ENCODE data around the gene LILRB3.
"Not testable (repeated sequence)": the region's sequence is repeated elsewhere in the genome, so short reads cannot be mapped to it uniquely, and the experiment has no call there.

The LILRB3 gene

GRCh38 chr19:54209058-54209810, 13.6 kb downstream of the LILRB3 start:
- DNase-seq = no peak

DNA sequence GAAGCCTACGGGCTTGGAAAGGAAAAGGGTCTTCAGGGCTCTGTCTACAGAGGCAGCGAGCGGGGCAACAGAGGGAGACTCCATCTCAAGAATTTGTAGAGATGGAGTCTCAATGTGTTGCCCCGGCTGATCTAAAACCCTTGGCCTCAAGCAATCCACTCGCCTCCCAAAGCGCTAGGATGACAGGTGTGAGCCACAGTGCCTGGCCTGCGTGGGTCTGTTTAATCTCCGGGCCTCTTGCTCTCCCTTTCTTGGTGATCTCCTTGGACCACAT, 14.1 kb downstream of the LILRB3 start:
- no peak for DNase-seq

GRCh38 chr19:54207983-54208783, 14.6 kb downstream of the LILRB3 start:
- DNase-seq = peak; percentile 49

DNA sequence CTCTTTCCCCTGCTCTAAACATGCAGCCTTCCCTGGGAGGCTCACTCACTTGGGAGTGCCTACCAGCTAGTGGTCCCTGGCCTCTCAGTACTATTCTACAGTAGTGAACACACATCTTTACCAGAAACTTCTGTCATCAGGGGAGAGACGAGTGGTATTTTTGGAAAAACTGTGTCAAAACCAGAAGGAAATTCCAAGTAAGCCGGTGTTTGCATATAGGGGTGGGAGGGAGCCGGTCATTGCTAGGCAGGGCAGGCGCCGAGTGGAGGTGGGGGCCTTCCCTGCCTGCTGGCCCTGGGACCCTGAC, 15.2 kb downstream of the LILRB3 start:
- DNase-seq = no peak

DNA sequence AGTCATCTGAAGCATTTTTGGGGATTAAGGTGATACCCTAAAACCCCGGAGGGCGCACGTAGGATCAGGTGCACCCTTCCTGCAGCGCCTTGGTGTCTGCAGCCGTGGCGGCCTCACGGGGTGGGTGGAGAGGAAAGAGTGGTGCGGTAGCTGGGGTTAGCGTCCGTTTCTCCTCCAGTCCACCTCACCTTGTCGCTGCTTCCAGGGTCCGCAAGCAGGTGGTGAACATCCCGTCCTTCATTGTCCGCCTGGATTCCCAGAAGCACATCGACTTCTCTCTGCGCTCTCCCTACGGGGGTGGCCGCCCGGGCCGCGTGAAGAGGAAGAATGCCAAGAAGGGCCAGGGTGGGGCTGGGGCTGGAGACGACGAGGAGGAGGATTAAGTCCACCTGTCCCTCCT, 15.6 kb downstream of the LILRB3 start:
- not testable (repeated sequence) for DNase-seq

GRCh38 chr19:54206831-54207177, 16.0 kb downstream of the LILRB3 start:
- DNase-seq = no peak

DNA sequence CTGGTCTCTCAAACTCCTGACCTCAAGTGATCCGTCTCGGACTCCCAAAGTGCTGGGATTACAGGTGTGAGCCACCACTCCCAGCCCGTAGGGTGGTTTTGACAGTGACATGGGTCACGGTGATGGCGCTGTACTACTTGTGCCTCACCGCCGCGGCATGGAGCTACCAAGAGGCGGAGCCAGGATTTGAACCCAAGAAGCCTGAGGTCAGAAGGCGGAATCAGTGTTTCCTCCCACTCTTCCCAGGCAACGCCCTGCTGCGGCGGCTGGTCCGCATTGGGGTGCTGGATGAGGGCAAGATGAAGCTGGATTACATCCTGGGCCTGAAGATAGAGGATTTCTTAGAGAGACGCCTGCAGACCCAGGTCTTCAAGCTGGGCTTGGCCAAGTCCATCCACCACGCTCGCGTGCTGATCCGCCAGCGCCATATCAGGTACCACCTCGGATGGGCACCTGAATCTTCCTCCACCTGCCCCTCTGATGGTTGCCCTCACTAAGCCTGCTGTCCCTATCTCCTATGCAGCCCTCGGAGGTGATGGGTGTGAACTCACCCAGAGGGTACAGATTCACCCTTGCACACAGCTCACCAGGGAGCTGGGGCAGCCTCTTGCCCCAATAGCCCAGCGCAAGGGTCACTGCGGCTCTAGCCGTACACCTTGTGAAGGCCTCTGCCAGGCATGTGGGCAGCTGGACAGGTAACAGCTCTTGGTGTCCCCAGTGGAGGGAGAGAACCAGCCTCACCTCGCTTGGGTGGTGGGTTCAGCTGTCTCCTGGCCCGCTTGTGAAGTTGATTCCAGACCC, 16.6 kb downstream of the LILRB3 start:
- no peak for DNase-seq

DNA sequence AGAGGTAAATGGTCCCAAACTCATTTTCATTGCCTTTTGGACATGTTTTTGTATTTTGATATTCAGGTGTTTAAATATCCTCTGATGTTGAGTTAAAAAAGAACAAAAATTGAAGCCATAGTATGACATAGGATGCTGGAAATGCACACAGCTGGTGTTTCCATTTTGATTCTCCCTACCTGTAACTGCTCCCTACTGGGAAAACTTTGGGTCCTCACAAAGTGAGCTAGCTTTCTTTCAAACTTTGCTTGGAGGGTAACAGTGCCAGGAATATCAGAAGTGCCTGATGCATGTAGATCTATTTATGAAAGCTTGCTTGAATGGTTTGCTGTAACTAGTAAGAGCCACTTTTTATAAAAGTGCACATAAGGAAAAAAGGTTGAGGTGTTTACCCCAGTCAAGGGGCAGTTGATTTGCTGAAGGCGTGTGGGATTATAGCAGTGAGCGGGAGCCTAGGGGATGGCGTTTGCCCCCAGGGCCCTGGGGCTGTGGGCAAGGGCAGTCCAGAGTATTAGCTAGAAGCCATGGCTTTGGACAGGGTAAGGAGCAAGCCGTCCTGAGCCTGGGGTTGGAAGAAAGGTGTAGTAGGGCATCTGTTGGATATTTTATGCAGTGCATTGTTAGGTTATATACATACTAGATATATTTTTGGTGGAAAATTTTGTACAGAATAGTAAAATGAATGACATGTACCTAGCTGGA, 17.9 kb downstream of the LILRB3 start:
- DNase-seq = no peak

GRCh38 chr19:54203151-54203611, 19.6 kb downstream of the LILRB3 start:
- DNase-seq = no peak

DNA sequence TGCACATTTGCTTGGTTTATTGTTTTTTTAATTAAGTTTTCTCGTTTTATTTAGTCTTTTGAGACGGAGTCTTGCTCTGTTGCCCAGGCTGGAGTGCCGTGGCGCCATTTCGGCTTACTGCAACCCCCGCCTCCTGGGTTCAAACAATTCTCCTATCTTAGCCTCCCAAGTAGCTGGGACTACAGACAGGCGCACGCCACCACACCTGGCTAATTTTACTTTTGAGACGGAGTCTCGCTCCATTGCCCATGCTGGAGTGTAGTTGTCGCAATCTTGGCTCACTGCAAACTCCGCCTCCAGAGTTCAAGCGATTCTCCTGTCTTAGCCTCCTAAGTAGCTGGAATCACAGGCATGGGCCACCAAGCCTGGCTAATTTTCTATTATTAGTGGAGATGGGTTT, 20.8 kb downstream of the LILRB3 start:
- no peak for DNase-seq

DNA sequence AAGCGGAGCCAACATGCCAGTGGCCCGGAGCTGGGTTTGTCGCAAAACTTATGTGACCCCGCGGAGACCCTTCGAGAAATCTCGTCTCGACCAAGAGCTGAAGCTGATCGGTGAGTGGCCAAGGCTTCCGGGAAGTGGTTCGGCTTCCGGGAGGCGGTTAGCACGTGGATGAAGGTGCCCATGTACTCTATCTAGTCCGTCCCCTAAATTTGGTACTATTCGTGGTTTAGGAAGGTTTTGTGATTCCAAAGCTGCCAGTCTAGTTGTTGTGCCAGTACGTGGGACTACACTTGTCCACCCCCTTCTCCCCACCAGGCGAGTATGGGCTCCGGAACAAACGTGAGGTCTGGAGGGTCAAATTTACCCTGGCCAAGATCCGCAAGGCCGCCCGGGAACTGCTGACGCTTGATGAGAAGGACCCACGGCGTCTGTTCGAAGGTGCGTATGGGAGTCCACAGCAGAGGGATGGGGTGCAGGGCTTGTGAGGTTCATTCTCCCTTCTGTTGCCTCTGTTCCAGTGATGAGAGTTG, 21.6 kb downstream of the LILRB3 start:
- DNase-seq = no peak

- DNase-seq = no peak
Observed at GRCh38 chr19:54199401-54199800, 23.4 kb downstream of the LILRB3 start.

GRCh38 chr19:54197121-54197520, 25.7 kb downstream of the LILRB3 start:
- DNase-seq = no peak

DNA sequence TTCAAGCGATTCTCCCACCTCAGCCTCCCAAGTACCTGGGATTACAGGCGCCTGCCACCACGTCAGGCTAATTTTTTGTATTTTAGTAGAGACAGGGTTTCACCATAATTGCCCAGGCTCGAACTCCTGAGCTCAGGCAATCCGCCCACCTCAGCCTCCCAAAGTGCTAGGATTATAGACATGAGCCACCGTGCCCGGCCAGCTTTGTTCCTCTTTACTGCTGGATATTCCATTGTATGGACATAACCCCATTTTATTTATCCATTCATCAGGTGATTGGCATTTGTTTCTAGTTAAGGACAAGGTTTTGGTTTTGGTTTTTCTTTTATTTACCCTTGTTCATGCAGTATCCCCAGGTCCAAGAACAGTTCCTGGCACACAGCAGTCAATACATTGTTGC, 26.3 kb downstream of the LILRB3 start:
- DNase-seq = no peak

- not testable (repeated sequence) for DNase-seq
Observed at GRCh38 chr19:54194463-54194862, 28.3 kb downstream of the LILRB3 start.

DNA sequence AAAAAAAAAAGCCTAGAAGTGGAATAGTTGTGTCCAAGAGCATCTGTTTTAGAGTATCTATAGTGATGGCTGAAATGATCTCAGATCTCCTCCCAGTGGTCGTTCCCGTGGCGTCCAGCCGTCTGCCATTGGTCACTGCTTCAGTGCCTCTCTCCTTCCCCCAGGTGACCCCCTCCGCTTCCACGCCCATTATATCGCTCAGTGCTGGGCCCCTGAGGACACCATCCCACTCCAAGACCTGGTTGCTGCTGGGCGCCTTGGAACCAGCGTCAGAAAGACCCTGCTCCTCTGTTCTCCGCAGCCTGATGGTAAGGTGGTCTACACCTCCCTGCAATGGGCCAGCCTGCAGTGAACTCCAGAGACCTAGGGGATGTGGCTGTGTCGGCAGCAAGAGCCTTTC, 29.8 kb downstream of the LILRB3 start:
- DNase-seq = no peak

GRCh38 chr19:54191811-54192453, 30.9 kb downstream of the LILRB3 start:
- no peak for DNase-seq

- peak; percentile 82 for DNase-seq
Observed at GRCh38 chr19:54191011-54191810, 31.6 kb downstream of the LILRB3 start, which contains the start of gene TSEN34. TSEN34 (plus strand) TSS chr19:54191308; CDS start chr19:54191365, 57 bp downstream.

- DNase-seq = peak; percentile 99
Observed at GRCh38 chr19:54190503-54191010, 32.2 kb downstream of the LILRB3 start.

DNA sequence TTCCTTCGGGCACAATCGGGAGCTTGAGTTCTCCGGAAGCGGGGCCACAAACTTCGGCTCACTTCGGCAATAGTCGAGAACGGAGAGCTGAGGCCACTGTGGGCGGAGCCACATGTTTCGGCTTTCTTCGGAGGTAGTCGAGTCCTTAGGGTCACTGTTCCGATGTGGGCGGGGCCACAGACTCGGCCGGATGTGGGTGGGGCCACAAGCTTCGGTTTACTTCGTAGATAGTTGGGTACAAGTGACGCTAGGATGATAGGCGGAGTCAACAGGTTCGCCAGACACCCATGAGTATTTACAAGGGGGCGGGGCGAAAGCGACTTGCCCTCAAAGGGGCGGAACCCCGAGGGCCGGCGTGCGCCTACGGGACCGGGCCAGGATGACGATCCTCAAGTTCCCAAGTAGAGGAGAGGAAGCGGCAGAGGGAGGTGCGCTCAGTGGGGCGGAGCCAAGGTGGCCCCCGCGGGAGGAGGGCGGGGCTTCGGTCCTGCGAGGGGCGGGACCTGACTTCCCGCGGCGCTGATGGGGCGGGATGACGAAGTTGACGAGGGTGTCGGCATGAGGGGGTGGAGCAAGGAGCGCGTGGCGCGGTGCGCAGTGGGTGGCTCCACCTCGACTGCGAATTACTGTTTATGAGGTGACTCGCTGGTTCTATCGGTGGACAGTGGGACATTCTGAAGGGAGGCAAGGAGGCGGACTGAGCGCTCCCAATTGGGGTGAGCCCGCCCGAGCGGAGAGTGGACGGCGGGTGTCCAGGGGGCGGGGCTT, 32.9 kb downstream of the LILRB3 start:
- DNase-seq = peak; percentile 100
